ENCODE data around the gene PPP4R1.

The PPP4R1 gene

DNA sequence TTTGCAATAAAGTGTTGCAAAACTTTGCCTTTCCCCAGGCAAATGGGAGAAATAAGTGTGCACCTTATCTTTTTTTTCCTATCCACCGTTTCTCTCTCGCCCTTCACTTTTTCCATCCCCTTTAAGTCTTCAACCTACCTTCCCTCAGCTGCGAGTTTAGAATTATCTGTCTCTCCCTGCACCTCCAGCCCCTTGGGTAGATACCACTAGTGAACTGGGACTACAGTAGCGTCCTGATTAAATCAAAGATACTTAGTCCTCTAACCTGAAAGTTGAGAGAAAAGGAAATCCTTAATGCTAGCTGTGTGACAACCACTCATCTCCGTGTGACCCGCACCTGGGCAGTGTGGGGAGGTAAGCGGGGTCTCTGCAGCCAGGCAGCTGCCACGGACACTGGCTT lies 16.1 kb upstream of the PPP4R1 start:
- no peak overlapping the region for H3K27ac ChIP-seq (replicated peaks)
- no peak for DNase-seq (ENCODE audit: low read depth in 1 of 2, low spot score in 1 of 2)

DNA sequence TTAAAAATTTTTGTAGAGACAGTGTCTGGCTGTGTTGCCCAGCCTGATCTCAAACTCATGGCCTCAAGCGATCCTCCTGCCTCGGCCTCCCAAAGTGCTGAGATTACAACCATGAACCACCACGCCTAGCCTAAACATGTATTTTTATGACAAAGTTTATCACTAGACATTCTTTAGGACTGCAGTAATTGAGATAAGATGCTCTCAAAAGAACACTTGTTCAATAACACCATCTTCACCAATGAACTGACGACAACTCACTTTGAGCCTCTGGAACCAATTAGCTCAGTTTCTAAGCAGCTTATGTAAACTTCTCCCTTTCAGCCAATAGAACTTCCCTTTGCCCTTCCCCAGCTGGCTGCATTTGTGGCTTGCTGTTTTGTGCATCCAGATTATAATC lies 15.3 kb upstream of the PPP4R1 start:
- no peaks in the 10 kb centered on the region for H3K27me3 ChIP-seq (ENCODE audit: insufficient read depth, poor library complexity, severe bottlenecking)
- no peak overlapping the region for H3K4me3 ChIP-seq (replicated peaks; ENCODE audit: insufficient read depth, low read length)
- TF ChIP-seq, protein P1, sequence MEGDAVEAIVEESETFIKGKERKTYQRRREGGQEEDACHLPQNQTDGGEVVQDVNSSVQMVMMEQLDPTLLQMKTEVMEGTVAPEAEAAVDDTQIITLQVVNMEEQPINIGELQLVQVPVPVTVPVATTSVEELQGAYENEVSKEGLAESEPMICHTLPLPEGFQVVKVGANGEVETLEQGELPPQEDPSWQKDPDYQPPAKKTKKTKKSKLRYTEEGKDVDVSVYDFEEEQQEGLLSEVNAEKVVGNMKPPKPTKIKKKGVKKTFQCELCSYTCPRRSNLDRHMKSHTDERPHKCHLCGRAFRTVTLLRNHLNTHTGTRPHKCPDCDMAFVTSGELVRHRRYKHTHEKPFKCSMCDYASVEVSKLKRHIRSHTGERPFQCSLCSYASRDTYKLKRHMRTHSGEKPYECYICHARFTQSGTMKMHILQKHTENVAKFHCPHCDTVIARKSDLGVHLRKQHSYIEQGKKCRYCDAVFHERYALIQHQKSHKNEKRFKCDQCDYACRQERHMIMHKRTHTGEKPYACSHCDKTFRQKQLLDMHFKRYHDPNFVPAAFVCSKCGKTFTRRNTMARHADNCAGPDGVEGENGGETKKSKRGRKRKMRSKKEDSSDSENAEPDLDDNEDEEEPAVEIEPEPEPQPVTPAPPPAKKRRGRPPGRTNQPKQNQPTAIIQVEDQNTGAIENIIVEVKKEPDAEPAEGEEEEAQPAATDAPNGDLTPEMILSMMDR (IDR thresholded peaks at IDR 0.05; ENCODE audit: insufficient read depth, low read length): no peak
- no peak for TF ChIP-seq SPI1 (IDR thresholded peaks at IDR 0.05; ENCODE audit: borderline replicate concordance, low read depth)
- no peak for TF ChIP-seq POLR2AphosphoS5 (IDR thresholded peaks at IDR 0.05; ENCODE audit: low read depth)
- TF ChIP-seq, protein P2, sequence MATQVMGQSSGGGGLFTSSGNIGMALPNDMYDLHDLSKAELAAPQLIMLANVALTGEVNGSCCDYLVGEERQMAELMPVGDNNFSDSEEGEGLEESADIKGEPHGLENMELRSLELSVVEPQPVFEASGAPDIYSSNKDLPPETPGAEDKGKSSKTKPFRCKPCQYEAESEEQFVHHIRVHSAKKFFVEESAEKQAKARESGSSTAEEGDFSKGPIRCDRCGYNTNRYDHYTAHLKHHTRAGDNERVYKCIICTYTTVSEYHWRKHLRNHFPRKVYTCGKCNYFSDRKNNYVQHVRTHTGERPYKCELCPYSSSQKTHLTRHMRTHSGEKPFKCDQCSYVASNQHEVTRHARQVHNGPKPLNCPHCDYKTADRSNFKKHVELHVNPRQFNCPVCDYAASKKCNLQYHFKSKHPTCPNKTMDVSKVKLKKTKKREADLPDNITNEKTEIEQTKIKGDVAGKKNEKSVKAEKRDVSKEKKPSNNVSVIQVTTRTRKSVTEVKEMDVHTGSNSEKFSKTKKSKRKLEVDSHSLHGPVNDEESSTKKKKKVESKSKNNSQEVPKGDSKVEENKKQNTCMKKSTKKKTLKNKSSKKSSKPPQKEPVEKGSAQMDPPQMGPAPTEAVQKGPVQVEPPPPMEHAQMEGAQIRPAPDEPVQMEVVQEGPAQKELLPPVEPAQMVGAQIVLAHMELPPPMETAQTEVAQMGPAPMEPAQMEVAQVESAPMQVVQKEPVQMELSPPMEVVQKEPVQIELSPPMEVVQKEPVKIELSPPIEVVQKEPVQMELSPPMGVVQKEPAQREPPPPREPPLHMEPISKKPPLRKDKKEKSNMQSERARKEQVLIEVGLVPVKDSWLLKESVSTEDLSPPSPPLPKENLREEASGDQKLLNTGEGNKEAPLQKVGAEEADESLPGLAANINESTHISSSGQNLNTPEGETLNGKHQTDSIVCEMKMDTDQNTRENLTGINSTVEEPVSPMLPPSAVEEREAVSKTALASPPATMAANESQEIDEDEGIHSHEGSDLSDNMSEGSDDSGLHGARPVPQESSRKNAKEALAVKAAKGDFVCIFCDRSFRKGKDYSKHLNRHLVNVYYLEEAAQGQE (IDR thresholded peaks at IDR 0.05; ENCODE audit: insufficient replicate concordance, low read depth): no peak
- TF ChIP-seq GABPA (IDR thresholded peaks at IDR 0.05; ENCODE audit: low read depth): no peak
- DNase-seq (ENCODE audit: low read depth in 1 of 2, low spot score in 1 of 2): no peak
- no peak overlapping the region for H3K27ac ChIP-seq (replicated peaks)

More for the DNA sequence above, 16.1 kb upstream of the PPP4R1 start:
- no peaks in the 10 kb centered on the region for H3K27me3 ChIP-seq (ENCODE audit: insufficient read depth, poor library complexity, severe bottlenecking)
- H3K4me3 ChIP-seq (replicated peaks; ENCODE audit: insufficient read depth, low read length): no peak overlapping the region
- TF ChIP-seq, protein P2 (IDR thresholded peaks at IDR 0.05; ENCODE audit: insufficient replicate concordance, low read depth): no peak
- TF ChIP-seq GABPA (IDR thresholded peaks at IDR 0.05; ENCODE audit: low read depth) (no peak), POLR2AphosphoS5 (IDR thresholded peaks at IDR 0.05; ENCODE audit: low read depth) (no peak), SPI1 (IDR thresholded peaks at IDR 0.05; ENCODE audit: borderline replicate concordance, low read depth) (no peak)
- TF ChIP-seq, protein P1 (IDR thresholded peaks at IDR 0.05; ENCODE audit: insufficient read depth, low read length): no peak

DNA sequence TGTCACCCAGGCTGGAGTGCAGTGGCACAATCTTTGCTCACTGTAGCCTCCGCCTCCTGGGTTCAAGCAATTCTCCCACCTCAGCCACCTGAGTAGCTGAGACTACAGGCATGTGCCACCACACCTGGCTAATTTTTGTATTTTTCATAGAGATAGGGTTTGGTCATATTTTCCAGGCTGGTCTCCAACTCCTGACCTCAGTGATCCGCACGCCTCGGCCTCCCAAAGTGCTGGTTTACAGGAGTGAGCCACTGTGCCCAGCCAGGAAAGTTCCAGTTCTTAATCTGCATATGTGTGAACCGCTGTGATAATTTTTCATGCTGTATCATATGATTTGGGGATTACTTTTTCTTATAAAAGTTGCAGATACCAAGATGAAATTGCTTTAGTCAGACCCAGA lies 14.6 kb upstream of the PPP4R1 start:
- H3K4me3 ChIP-seq (replicated peaks; ENCODE audit: insufficient read depth, low read length): no peak overlapping the region
- no peaks in the 10 kb centered on the region for H3K27me3 ChIP-seq (ENCODE audit: insufficient read depth, poor library complexity, severe bottlenecking)
- no peak overlapping the region for H3K27ac ChIP-seq (replicated peaks)
- DNase-seq (ENCODE audit: low read depth in 1 of 2, low spot score in 1 of 2): no peak
- TF ChIP-seq SPI1 (IDR thresholded peaks at IDR 0.05; ENCODE audit: borderline replicate concordance, low read depth) (no peak), GABPA (IDR thresholded peaks at IDR 0.05; ENCODE audit: low read depth) (no peak)
- TF ChIP-seq, protein P2 (IDR thresholded peaks at IDR 0.05; ENCODE audit: insufficient replicate concordance, low read depth): no peak

Measured in HL-60 (cell line).